GM12891 (cell line): ENCODE data around the gene CCL21.

Source experiments
- POLR2AphosphoS5 ChIP-seq: IDR thresholded peaks from 2 replicates; pipeline ENCODE4 v1.6.1; 2011; ENCODE audit warnings: low read depth, low read length, control low read depth
- TAF1 ChIP-seq: IDR thresholded peaks from 2 replicates; pipeline ENCODE4 v1.6.1; 2011; ENCODE audit warnings: low read depth, low read length, control low read depth

DNA sequence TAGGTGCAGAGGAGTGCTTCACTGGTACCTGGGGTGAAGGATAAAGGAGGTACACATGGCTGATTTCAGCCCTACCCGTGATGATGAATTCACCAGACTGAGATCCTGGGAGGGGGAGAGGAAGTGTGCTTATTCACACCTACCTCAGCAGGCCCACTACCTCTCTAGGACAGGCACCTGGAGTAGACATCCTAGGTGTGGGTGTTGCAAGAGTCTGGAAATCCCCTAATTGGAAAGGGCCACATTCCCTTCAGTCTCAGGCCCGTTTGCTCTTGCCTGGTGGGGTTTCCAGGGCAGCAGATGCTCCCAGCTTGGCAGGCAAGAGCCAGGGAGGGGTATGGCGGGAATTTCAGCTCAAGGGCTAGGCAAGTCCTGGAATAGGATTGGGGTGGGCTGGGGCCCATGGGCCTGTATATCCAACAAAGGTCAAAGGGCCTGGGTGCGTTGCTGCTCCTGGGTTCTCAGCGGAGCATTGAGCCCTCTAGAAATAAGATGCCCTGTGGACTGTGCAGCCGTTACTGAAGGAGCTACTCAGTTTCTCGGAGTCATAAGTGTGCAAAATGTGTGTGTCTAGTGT is 5.8 kb upstream of the CCL21 start:
- TF ChIP-seq TAF1 (no peak), POLR2AphosphoS5 (no peak)
